Spleen (tissue), 7 donors: ENCODE measurements around the gene RIOK2.

Source experiments
- CTCF ChIP-seq, 11 experiments: fragments of 200-600 bp in 7 of 11; fragments of 450-650 bp in 4 of 11; sonication (generic) in 4 of 11; IDR thresholded peaks in 8 of 11; conservative IDR thresholded peaks in 3 of 11; 1 replicate in 7 of 11; 2 replicates in 4 of 11; pipeline versions ENCODE4 v1.4.0 to v1.8.0; 2016 to 2021; ENCODE audit warnings: antibody characterized with exemption in 11 of 11, inconsistent platforms in 4 of 11, mild to moderate bottlenecking in 1 of 11
- POLR2A ChIP-seq, 3 donors: fragments of 450-650 bp; IDR thresholded peaks; one replicate each; pipeline ENCODE4 v1.5.1; 2017; ENCODE audit warnings: antibody characterized with exemption in 3 of 3, mild to moderate bottlenecking in 1 of 3
- POLR2AphosphoS5 ChIP-seq, 3 donors: sonication (generic); formaldehyde crosslinking; IDR thresholded peaks; one replicate each; pipeline ENCODE4 v1.5.1; 2017; ENCODE audit warnings: antibody characterized with exemption in 3 of 3
- donor health status: DM: no; HTN: no; CAD: no; lungs with moderate emphysema.
- donor health status: DM: no; HTN: no; CAD: no.
- donor health status: DM: no; HTN: no; CAD: no.

- no peak for TF ChIP-seq POLR2A (IDR thresholded peaks at IDR 0.05)
- TF ChIP-seq CTCF (IDR thresholded peaks at IDR 0.05 in 8 of 11, conservative IDR thresholded peaks at IDR 0.05 in 3 of 11) = no peak
- TF ChIP-seq POLR2AphosphoS5 (IDR thresholded peaks at IDR 0.05) = no peak
Observed at GRCh38 chr5:97135868-97136267, 47.2 kb downstream of the RIOK2 start.
